Lung (tissue), 12 donors: ENCODE results near the gene NFASC. TPM values are rescaled to one million over a fixed set of nuclear protein-coding genes. Genes with fewer than 3 reads are reported as not detected.

Source experiments
- ATAC-seq: fragments of 200-7000 bp; cut with Tn5 transposase; one replicate; pipeline ENCODE4 v1.9.1; 2020; ENCODE audit warnings: moderate number of reproducible peaks; ENCODE audit not compliant: insufficient read depth, low FRiP score
- DNase-seq, 3 donors: peaks; one replicate each; pipeline ENCODE4 v3.0.0-alpha.2; 2013 to 2017
- H3K27ac ChIP-seq, 2 donors: one replicate each; pipeline ENCODE4 v1.5.1; 2013; ENCODE audit warnings: mild to moderate bottlenecking in 2 of 2, moderate library complexity in 2 of 2, control low read depth in 1 of 2, inconsistent platforms in 1 of 2, low read depth in 1 of 2, low read length in 1 of 2
- H3K27me3 ChIP-seq, 3 donors: one replicate each; pipeline ENCODE4 v1.5.1; 2013; ENCODE audit warnings: low read length in 2 of 3; ENCODE audit not compliant: control insufficient read depth in 3 of 3, insufficient read depth in 3 of 3
- H3K36me3 ChIP-seq, 4 donors: one replicate each; pipeline ENCODE4 v1.5.1; 2013; ENCODE audit warnings: low read length in 4 of 4, mild to moderate bottlenecking in 1 of 4, moderate library complexity in 1 of 4; ENCODE audit not compliant: control insufficient read depth in 4 of 4, insufficient read depth in 4 of 4
- H3K4me1 ChIP-seq, 5 donors: one replicate each; pipeline ENCODE4 v1.5.1; 2013; ENCODE audit warnings: low read length in 5 of 5, mild to moderate bottlenecking in 2 of 5, moderate library complexity in 1 of 5; ENCODE audit not compliant: control insufficient read depth in 5 of 5, insufficient read depth in 5 of 5
- H3K4me3 ChIP-seq: one replicate; pipeline ENCODE4 v1.5.1; 2013; ENCODE audit warnings: mild to moderate bottlenecking, control low read depth, moderate library complexity
- H3K9ac ChIP-seq, 2 donors: one replicate each; pipeline ENCODE4 v1.5.1; 2013; ENCODE audit warnings: low read length in 2 of 2, control low read depth in 1 of 2; ENCODE audit not compliant: insufficient read depth in 1 of 2
- H3K9me3 ChIP-seq, 4 donors: one replicate each; pipeline ENCODE4 v1.5.1; 2013; ENCODE audit warnings: low read length in 3 of 4, mild to moderate bottlenecking in 1 of 4, moderate library complexity in 1 of 4; ENCODE audit not compliant: control insufficient read depth in 4 of 4, insufficient read depth in 3 of 4
- whole genome bisulfite sequencing, 2 donors: extraction: QIAGEN DNeasy Blood & Tissue Kit; methylation state at CpG; one replicate each; pipeline ENCODE4 v1.1.7; 2013; 5-methylcytosine and 5-hydroxymethylcytosine counted together
- polyA plus RNA-seq, 2 donors: library from polyadenylated mRNA; stranded (reverse); fragments of 200-250 nt; gene quantifications; one replicate each; pipeline ENCODE4 v1.2.1, GENCODE V29; 2013
- total RNA-seq, 2 donors: library from RNA; depleted of rRNA in 1 of 2; stranded (reverse); fragments of >200 nt in 1 of 2; gene quantifications; one replicate each; pipeline ENCODE4 v1.2.1, GENCODE V29; 2014 to 2021
- TF ChIP-seq, protein P1 (sequence below): IDR thresholded peaks from 2 replicates; pipeline ENCODE4 v1.5.1; 2012; ENCODE audit warnings: mild to moderate bottlenecking; ENCODE audit errors: control extremely low read depth, extremely low read depth
- donor health status: control.
- donor health status: control.
- donor health status: Bipolar disorder and iron deficiency.
- donor health status: healthy.
- donor health status: DM: yes; HTN: yes; CAD: no.

The NFASC gene
- total and polyA plus RNA-seq, 4 donors: 1.8 to 11.2 (median 3.8) TPM

DNA sequence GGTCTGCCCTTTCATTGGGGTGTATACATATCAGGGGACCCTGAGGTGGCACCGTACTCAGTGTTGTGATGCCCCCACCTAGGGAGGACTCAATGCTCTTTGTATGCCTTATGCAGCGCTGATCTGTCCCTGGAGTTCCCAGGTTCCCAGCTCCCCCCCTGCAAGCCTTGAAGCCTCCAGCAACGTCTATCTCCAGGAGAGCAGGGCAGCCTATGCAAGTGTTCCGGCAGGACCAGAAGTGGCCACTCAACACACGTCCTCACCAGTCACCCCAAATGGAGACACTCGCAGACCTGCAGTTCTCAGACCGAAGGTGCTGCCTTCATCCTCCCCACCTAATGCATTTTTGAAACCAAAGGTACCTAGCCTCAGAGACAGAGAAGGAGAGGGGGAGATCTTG lies 147.1 kb downstream of the NFASC start:
- H3K4me3 ChIP-seq: no peak overlapping the region
- 78 to 89% methylated on average over 7 of the region's 7 CpGs for WGBS, 2 donors
- ATAC-seq: no peak
- peaks cover 0 to 18% (median 1%) of the 10 kb centered on the region in 5 donors for H3K4me1 ChIP-seq
- TF ChIP-seq, protein P1, sequence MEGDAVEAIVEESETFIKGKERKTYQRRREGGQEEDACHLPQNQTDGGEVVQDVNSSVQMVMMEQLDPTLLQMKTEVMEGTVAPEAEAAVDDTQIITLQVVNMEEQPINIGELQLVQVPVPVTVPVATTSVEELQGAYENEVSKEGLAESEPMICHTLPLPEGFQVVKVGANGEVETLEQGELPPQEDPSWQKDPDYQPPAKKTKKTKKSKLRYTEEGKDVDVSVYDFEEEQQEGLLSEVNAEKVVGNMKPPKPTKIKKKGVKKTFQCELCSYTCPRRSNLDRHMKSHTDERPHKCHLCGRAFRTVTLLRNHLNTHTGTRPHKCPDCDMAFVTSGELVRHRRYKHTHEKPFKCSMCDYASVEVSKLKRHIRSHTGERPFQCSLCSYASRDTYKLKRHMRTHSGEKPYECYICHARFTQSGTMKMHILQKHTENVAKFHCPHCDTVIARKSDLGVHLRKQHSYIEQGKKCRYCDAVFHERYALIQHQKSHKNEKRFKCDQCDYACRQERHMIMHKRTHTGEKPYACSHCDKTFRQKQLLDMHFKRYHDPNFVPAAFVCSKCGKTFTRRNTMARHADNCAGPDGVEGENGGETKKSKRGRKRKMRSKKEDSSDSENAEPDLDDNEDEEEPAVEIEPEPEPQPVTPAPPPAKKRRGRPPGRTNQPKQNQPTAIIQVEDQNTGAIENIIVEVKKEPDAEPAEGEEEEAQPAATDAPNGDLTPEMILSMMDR: no peak
- no peaks in the 10 kb centered on the region for H3K36me3 ChIP-seq
- no peaks in the 10 kb centered on the region for H3K9me3 ChIP-seq
- no peaks in the 10 kb centered on the region for H3K27me3 ChIP-seq
- H3K9ac ChIP-seq: no peak overlapping the region
- no peak for DNase-seq
- no peak overlapping the region for H3K27ac ChIP-seq

- H3K9ac ChIP-seq: no peak overlapping the region
- 72 to 73% methylated on average over 2 of the region's 2 CpGs for WGBS, 2 donors
- no peak overlapping the region for H3K27ac ChIP-seq
- DNase-seq: no peak
- H3K27me3 ChIP-seq: no peaks in the 10 kb centered on the region
- no peaks in the 10 kb centered on the region for H3K36me3 ChIP-seq
- no peak for ATAC-seq
- H3K9me3 ChIP-seq: no peaks in the 10 kb centered on the region
- TF ChIP-seq, protein P1: no peak
- H3K4me1 ChIP-seq: peaks cover 0 to 14% (median 1%) of the 10 kb centered on the region in 5 donors
- H3K4me3 ChIP-seq: no peak overlapping the region
These were observed 147.7 kb downstream of the NFASC start for GRCh38 chr1:205018381-205018780.

GRCh38 chr1:205020466-205020865 lies 149.8 kb downstream of the NFASC start:
- Histone ChIP-seq H3K36me3 (no peaks in the 10 kb centered on the region), H3K27ac (no peak overlapping the region), H3K9me3 (no peaks in the 10 kb centered on the region), H3K4me3 (no peak overlapping the region), H3K4me1 (no peaks in the 10 kb centered on the region), H3K9ac (no peak overlapping the region), H3K27me3 (no peaks in the 10 kb centered on the region)
- DNase-seq: no peak
- TF ChIP-seq, protein P1: no peak
- no peak for ATAC-seq
- 87 to 88% methylated on average over 9 of the region's 9 CpGs for WGBS, 2 donors

DNA sequence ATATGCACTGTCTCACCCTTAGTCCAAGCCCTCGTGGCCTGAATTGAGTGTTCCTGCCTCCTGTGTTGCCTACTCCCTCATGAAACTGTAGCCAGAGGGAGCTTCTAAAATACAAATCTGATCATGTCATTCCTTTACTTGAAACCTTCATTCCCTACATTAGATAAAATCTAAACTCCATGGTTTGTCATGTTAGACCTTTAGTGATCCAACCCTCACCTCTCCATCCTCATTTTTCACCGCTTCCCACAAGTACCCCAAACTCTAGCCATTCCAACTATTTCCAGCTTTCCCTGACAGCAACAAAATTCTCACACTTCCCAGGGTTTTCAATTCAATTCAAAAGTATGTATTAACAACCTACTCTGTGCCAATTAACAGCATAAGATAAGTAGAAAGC lies 154.0 kb downstream of the NFASC start:
- TF ChIP-seq, protein P1: no peak
- 95 to 98% methylated on average over 2 of the region's 2 CpGs for whole genome bisulfite sequencing, 2 donors
- ATAC-seq: no peak
- no peaks in the 10 kb centered on the region for H3K9me3 ChIP-seq
- no peaks in the 10 kb centered on the region for H3K4me1 ChIP-seq
- no peak overlapping the region for H3K9ac ChIP-seq
- peaks cover 0 to 6% (median 0%) of the 10 kb centered on the region in 3 donors for H3K27me3 ChIP-seq
- H3K4me3 ChIP-seq: no peak overlapping the region
- no peaks in the 10 kb centered on the region for H3K36me3 ChIP-seq
- no peak overlapping the region for H3K27ac ChIP-seq
- DNase-seq: no peak
